HEK293 (cell line): ENCODE data around the gene CEP104.

ENCODE experiments used
- CTCF ChIP-seq: fragments of 450-650 bp; formaldehyde crosslinking; IDR thresholded peaks from 2 replicates; pipeline ENCODE4 v1.5.1; 2016; ENCODE audit warnings: missing biosample characterization, missing genetic modification characterization
- FEZF1 ChIP-seq: fragments of 450-650 bp; formaldehyde crosslinking; IDR thresholded peaks from 2 replicates; pipeline ENCODE4 v1.5.1; 2016; ENCODE audit warnings: missing biosample characterization, missing genetic modification characterization
- ZBTB17 ChIP-seq: fragments of 450-650 bp; formaldehyde crosslinking; IDR thresholded peaks from 2 replicates; pipeline ENCODE4 v1.5.1; 2016; ENCODE audit warnings: missing biosample characterization, missing genetic modification characterization
- ZFP3 ChIP-seq: fragments of 450-650 bp; formaldehyde crosslinking; IDR thresholded peaks from 2 replicates; pipeline ENCODE4 v1.5.1; 2016; ENCODE audit warnings: low read depth, missing biosample characterization, missing genetic modification characterization
- ZFP41 ChIP-seq: fragments of 450-650 bp; formaldehyde crosslinking; IDR thresholded peaks from 2 replicates; pipeline ENCODE4 v1.5.1; 2016; ENCODE audit warnings: missing biosample characterization, missing genetic modification characterization, borderline replicate concordance
- ZNF138 ChIP-seq: fragments of 450-650 bp; formaldehyde crosslinking; IDR thresholded peaks from 2 replicates; pipeline ENCODE4 v1.5.1; 2016; ENCODE audit warnings: missing biosample characterization, missing genetic modification characterization, borderline replicate concordance
- ZNF146 ChIP-seq: fragments of 450-650 bp; formaldehyde crosslinking; IDR thresholded peaks from 2 replicates; pipeline ENCODE4 v1.5.1; 2016; ENCODE audit warnings: missing biosample characterization, missing genetic modification characterization
- ZNF501 ChIP-seq: fragments of 450-650 bp; formaldehyde crosslinking; IDR thresholded peaks from 2 replicates; pipeline ENCODE4 v1.5.1; 2016; ENCODE audit warnings: missing biosample characterization, missing genetic modification characterization
- ZNF777 ChIP-seq: fragments of 450-650 bp; formaldehyde crosslinking; IDR thresholded peaks from 2 replicates; pipeline ENCODE4 v1.5.1; 2017; ENCODE audit warnings: missing biosample characterization, missing genetic modification characterization, borderline replicate concordance
- TF ChIP-seq, protein P1 (sequence below): fragments of 450-650 bp; formaldehyde crosslinking; optimal IDR thresholded peaks from 2 replicates; pipeline ENCODE3; 2016; ENCODE audit warnings: missing biosample characterization, mild to moderate bottlenecking, missing genetic modification characterization

DNA sequence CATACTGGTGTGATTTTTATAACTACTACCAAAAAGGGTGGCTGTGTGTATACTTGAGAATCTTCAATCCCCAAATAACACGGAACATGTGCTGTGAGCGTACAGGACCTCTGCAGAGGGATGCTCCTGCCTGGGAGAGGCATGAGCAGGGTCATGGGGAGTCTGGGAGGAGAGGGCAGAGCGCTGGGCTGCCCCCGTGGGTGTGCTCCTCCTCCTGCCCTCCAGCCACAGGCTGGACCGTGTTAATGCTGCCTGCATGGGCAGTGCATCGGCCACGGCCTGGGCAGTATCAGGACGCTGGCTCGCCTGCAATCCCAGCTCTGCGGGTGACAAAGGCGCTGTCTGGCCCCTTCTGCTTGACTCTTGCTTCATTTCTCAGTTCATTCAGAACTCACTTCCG, 6.2 kb downstream of the CEP104 start:
- no peak for TF ChIP-seq FEZF1
- TF ChIP-seq ZNF146 (tag by site-specific recombination): no peak
- no peak for TF ChIP-seq ZNF501 (tag by site-specific recombination)
- no peak for TF ChIP-seq ZFP41 (tag by site-specific recombination)
- TF ChIP-seq CTCF: no peak
- no peak for TF ChIP-seq ZFP3 (tag by site-specific recombination)
- TF ChIP-seq, protein P1, sequence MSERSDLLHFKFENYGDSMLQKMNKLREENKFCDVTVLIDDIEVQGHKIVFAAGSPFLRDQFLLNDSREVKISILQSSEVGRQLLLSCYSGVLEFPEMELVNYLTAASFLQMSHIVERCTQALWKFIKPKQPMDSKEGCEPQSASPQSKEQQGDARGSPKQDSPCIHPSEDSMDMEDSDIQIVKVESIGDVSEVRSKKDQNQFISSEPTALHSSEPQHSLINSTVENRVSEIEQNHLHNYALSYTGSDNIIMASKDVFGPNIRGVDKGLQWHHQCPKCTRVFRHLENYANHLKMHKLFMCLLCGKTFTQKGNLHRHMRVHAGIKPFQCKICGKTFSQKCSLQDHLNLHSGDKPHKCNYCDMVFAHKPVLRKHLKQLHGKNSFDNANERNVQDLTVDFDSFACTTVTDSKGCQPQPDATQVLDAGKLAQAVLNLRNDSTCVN: no peak
- no peak for TF ChIP-seq ZNF777 (tag by site-specific recombination)
- TF ChIP-seq ZBTB17 (tag by site-specific recombination): no peak
- TF ChIP-seq ZNF138 (tag by site-specific recombination): no peak
